ENCODE data around the gene OR10P1. TPM values are rescaled to one million over a fixed set of nuclear protein-coding genes. Genes with fewer than 3 reads are reported as not detected.

Gene OR10P1
- total RNA-seq, 6 donors from 2014 or later, result not detected

GRCh38 chr12:55641595-55641994 lies 4.9 kb downstream of the OR10P1 start:
- DNase-seq (peak in 1 of 2 donors; percentile 47), ATAC-seq (ENCODE audit: low FRiP score in 2 of 2) (no peak)
- no peaks in the 10 kb centered on the region for H3K9me3 ChIP-seq
- peak overlapping the region; percentile 56 to 86 (median 74) for H3K27ac ChIP-seq
- H3K27me3 ChIP-seq, result no peaks in the 10 kb centered on the region
- H3K36me3 ChIP-seq, result no peaks in the 10 kb centered on the region
- WGBS, 2 donors, result 67 to 72% methylated on average over 4 to 7 of the region's 7 CpGs
- TF ChIP-seq POLR2AphosphoS5 (IDR thresholded peaks at IDR 0.05) (no peak), POLR2A (IDR thresholded peaks at IDR 0.05) (no peak)
- H3K4me1 ChIP-seq, result peaks cover 0 to 14% (median 3%) of the 10 kb centered on the region in 4 donors
- no peak overlapping the region for H3K4me3 ChIP-seq

GRCh38 chr12:55642267-55642666 lies 5.6 kb downstream of the OR10P1 start:
- H3K36me3 ChIP-seq, result no peaks in the 10 kb centered on the region
- no peak for DNase-seq
- no peaks in the 10 kb centered on the region for H3K9me3 ChIP-seq
- no peaks in the 10 kb centered on the region for H3K27me3 ChIP-seq
- peaks cover 0 to 21% (median 9%) of the 10 kb centered on the region in 4 donors for H3K4me1 ChIP-seq
- no peak overlapping the region for H3K4me3 ChIP-seq
- TF ChIP-seq CTCF (IDR thresholded peaks at IDR 0.05) (peak in 1 of 6 experiments; percentile 11), POLR2AphosphoS5 (IDR thresholded peaks at IDR 0.05) (peak in 1 of 2 donors; percentile 29), EP300 (IDR thresholded peaks at IDR 0.05) (no peak), POLR2A (IDR thresholded peaks at IDR 0.05) (no peak)
- WGBS, 2 donors, result 52 to 74% methylated on average over 2 of the region's 2 CpGs
- ATAC-seq (ENCODE audit: low FRiP score in 2 of 2), result peak in 1 of 2 donors; percentile 52
- H3K27ac ChIP-seq, result peak overlapping the region; percentile 73 to 86 (median 80)

- Histone ChIP-seq H3K4me1 (peaks cover 0 to 22% (median 12%) of the 10 kb centered on the region in 4 donors), H3K9me3 (no peaks in the 10 kb centered on the region), H3K4me3 (no peak overlapping the region), H3K27me3 (no peaks in the 10 kb centered on the region), H3K36me3 (no peaks in the 10 kb centered on the region), H3K27ac (peak overlapping the region; percentile 73 to 86 (median 80))
- DNase-seq, result peak in 1 of 2 donors; percentile 27
- TF ChIP-seq POLR2A (IDR thresholded peaks at IDR 0.05) (no peak), CTCF (IDR thresholded peaks at IDR 0.05) (no peak), EP300 (IDR thresholded peaks at IDR 0.05) (no peak), POLR2AphosphoS5 (IDR thresholded peaks at IDR 0.05) (no peak)
- ATAC-seq (ENCODE audit: low FRiP score in 2 of 2), result no peak
- 54 to 68% methylated on average over 7 of the region's 7 CpGs for WGBS, 2 donors
Observed at GRCh38 chr12:55642669-55643068, 6.0 kb downstream of the OR10P1 start.

GRCh38 chr12:55644591-55644990 lies 7.9 kb downstream of the OR10P1 start:
- peak overlapping the region in 1 of 4 donors; percentile 86 for H3K27ac ChIP-seq
- no peaks in the 10 kb centered on the region for H3K27me3 ChIP-seq
- WGBS, 2 donors, result 83 to 93% methylated on average over 1 of the region's 1 CpG
- DNase-seq (no peak), ATAC-seq (ENCODE audit: low FRiP score in 2 of 2) (no peak)
- H3K9me3 ChIP-seq, result no peaks in the 10 kb centered on the region
- TF ChIP-seq EP300 (IDR thresholded peaks at IDR 0.05), result no peak
- TF ChIP-seq CTCF (IDR thresholded peaks at IDR 0.05), result no peak
- no peak for TF ChIP-seq POLR2AphosphoS5 (IDR thresholded peaks at IDR 0.05)
- no peak for TF ChIP-seq POLR2A (IDR thresholded peaks at IDR 0.05)
- H3K36me3 ChIP-seq, result no peaks in the 10 kb centered on the region
- no peak overlapping the region for H3K4me3 ChIP-seq
- peaks cover 0 to 22% (median 12%) of the 10 kb centered on the region in 4 donors for H3K4me1 ChIP-seq

- ATAC-seq (ENCODE audit: low FRiP score in 2 of 2) (no peak), DNase-seq (no peak)
- no peak overlapping the region for H3K4me3 ChIP-seq
- no peaks in the 10 kb centered on the region for H3K36me3 ChIP-seq
- H3K27ac ChIP-seq, result peak overlapping the region; percentile 75 to 86 (median 80)
- H3K27me3 ChIP-seq, result no peaks in the 10 kb centered on the region
- H3K9me3 ChIP-seq, result no peaks in the 10 kb centered on the region
- H3K4me1 ChIP-seq, result peaks cover 0 to 22% (median 12%) of the 10 kb centered on the region in 4 donors
- TF ChIP-seq POLR2A (IDR thresholded peaks at IDR 0.05) (no peak), CTCF (IDR thresholded peaks at IDR 0.05) (no peak), EP300 (IDR thresholded peaks at IDR 0.05) (no peak), POLR2AphosphoS5 (IDR thresholded peaks at IDR 0.05) (no peak)
- WGBS, 2 donors, result 95 to 98% methylated on average over 5 of the region's 5 CpGs
Observed at GRCh38 chr12:55647027-55647426, 10.3 kb downstream of the OR10P1 start.
